ENCODE data around the gene LMNTD1. TPM values are rescaled to one million over a fixed set of nuclear protein-coding genes. Genes with fewer than 3 reads are reported as not detected.
"Not testable (repeated sequence)": the region's sequence is repeated elsewhere in the genome, so short reads cannot be mapped to it uniquely, and the experiment has no call there.

The LMNTD1 gene
- total RNA-seq, 1 donor from 2014 or later: not detected

- DNase-seq (ENCODE audit: low spot score): no peak
Observed at GRCh38 chr12:25433024-25433423, 120.1 kb downstream of the LMNTD1 start.

DNA sequence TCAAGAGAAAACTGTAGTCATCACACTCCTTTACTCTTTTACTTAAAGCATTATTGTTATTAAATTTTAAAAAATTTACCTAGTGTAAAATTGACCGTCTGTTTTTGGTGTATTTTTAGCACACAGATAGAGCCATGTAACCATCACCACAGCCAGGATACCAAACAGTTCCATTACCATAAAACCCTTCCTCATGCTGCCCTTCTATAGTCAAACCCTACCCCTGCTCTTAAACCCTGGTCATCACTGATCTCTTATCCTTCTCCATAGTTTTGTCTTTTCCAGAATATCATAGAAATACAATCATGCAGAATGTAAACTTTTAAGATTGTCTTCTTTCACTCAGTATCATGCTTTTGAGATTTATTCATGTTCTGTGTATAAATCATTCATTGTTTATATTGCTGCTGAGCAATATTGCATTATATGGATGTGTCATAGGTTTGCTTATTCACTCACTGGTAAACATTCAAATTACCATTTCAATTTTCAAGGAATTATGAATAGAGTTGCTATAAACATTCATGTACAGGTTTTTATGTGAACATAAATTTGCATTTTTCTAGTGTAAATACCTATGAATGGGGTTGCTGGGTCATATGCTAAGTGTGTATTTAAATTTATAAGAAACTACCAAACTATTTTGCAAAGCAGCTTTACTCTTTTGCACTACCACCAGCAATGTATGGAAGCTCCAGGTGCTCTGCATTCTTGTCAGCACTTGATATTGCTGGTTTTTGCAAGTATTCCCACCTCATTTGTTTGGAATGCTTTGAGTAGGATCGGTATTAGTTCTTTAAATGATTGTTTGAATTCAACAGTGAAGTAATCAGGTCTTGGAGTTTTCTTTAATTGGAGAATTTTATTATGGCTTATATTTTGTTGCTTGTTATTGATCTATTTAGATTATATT is 125.5 kb downstream of the LMNTD1 start:
- DNase-seq (ENCODE audit: low spot score): no peak

- not testable (repeated sequence) for DNase-seq (ENCODE audit: low spot score)
Observed at GRCh38 chr12:25426821-25427220, 126.3 kb downstream of the LMNTD1 start.
